ENCODE data around the gene HOXA4.

HOXA4 gene

GRCh38 chr7:27088002-27088922, 42.3 kb downstream of the HOXA4 start:
- DNase-seq = no peak

- no peak for DNase-seq
These were observed 46.9 kb downstream of the HOXA4 start for GRCh38 chr7:27083646-27084045.

DNA sequence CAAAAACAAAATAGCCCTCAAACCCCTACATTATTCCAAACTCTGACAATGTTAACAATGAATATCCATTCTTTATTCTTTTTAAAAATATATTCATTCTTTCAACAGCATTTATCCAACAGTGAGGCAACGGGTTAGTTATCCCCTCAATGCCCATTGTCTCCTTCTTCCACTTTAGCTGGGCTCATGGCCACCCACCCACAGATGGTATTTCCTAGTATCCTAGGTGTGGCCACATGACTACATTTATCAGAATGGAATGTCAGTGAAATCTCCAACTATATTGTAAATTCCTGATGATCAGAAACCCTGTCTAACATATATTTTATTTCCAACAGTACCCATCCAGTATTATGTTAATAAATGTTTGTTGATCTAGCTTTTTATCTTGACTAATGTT, 48.4 kb downstream of the HOXA4 start:
- DNase-seq = no peak

- DNase-seq = no peak
These were observed 49.6 kb downstream of the HOXA4 start for GRCh38 chr7:27080844-27081436.

DNA sequence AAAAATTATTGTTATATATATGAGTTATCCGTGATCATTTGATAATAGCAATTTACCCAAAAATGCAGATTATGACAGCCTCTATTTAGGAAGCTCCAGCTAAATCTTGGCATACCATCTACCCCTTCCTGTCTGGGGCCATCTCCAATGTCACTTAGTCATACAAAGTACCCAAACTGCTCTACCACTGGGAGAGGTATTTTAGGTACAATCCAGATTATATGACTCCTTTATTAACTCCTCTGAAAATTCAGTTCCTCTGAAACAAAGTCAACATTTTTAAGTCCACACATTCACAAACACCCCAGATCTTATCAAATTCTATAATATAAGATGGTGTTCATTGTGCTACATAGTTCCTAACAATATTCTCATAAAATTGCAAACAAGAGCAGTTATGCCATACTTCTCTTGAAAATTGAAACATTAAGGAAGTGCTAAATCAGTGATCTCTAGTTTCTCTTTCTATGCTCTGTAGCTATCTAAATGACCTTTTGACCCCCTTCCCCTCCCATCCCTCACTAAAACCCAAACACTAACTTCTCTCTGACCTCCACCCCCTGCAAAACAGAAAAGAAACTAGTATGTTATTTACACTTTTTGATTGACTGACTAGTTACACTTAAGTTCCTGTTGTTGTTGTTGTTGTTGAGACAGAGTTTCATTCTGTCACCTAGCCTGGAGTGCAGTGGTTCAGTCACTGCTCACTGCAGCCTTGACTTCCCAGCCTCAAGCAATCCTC, 51.2 kb downstream of the HOXA4 start:
- DNase-seq = no peak

- no peak for DNase-seq
These were observed 51.8 kb downstream of the HOXA4 start for GRCh38 chr7:27078616-27079233.

Measured in SHP77 treated with DMSO at 0.1 percent for 48 hours (cell line).